GM18508 (cell line): ENCODE results near the gene TDRD12.
"Not testable (repeated sequence)": the region's sequence is repeated elsewhere in the genome, so short reads cannot be mapped to it uniquely, and the experiment has no call there.

Experiments used
- ATAC-seq: cut with Tn5 transposase; IDR thresholded peaks from one replicate; pipeline ENCODE4 v1.9.1; 2021; ENCODE audit warnings: moderate number of reproducible peaks; ENCODE audit not compliant: insufficient read depth, unreplicated experiment

Gene TDRD12

GRCh38 chr19:32744555-32745325, 25.2 kb downstream of the TDRD12 start:
- no peak for ATAC-seq

GRCh38 chr19:32745594-32746251, 26.2 kb downstream of the TDRD12 start:
- ATAC-seq: not testable (repeated sequence)

GRCh38 chr19:32746631-32747196, 27.1 kb downstream of the TDRD12 start:
- ATAC-seq: not testable (repeated sequence)

- ATAC-seq: no peak
These were observed 28.9 kb downstream of the TDRD12 start for GRCh38 chr19:32748497-32748896.

DNA sequence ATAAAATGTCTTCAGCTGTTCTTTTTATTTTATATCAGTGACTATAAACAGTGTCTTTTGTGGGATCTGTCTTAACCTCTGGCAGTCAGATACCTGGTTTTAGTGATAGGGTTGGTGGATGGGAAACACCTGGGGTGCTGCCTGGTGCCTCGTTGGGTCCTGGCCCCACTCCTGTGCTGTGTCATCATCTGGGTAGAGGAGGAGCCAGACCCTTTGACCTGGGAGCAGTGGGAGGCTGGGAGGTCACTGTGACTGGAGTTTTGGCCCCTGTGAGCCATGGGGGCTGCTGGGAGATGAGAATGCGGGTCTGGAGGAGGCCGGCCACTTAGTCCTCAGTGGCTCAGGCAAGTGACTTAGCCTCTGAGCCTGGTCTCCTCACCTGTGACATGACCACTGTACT, 29.4 kb downstream of the TDRD12 start:
- no peak for ATAC-seq

DNA sequence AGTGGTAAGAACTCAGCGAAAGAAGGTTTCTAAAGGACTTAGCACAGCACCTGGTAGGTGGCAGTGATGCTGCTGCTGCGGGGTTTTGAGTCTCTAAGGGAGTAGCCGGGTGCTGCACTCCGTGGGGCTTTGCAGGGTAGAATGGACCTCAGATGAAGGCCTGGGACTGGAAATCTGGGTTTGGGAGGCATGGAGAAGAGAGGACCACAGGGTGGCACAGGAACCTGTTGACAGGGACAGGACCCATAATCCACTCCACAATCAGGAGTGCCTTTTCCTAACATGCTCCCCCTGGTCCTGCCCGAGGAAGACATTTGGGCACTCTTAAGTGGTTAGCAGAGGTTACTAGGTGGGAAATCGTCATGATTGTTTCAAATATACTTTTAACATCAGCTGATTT, 29.8 kb downstream of the TDRD12 start:
- ATAC-seq: no peak

DNA sequence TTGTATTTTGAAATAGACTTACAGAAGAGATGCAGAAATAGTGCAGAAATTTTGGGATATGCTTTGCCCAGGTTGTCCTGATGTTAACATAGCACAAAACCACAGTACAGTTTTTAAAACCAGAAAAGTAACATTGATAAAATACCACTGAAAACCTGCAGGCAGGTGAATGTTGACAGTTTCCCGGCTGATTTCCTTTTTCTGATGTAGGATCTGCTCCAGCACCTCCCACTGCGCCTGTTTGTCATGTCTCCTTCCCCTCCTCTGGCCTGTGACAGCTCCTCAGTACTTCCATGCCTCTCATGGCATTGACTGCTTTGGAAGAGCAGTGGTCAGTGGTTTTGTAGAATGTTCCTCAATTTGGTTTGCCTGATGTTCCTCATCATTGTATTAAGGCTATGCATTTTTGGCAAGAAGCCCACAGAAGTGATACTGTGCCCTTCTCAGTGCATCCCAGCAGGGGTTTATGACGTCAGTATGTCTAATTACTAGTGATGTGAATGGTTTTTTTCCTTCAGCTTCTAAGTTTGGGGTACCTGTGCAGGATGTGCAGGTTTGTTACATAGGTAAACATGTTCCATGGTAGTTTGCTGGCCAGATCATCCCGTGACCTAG, 31.0 kb downstream of the TDRD12 start:
- no peak for ATAC-seq

- ATAC-seq: no peak
These were observed 31.5 kb downstream of the TDRD12 start for GRCh38 chr19:32751066-32751465.

DNA sequence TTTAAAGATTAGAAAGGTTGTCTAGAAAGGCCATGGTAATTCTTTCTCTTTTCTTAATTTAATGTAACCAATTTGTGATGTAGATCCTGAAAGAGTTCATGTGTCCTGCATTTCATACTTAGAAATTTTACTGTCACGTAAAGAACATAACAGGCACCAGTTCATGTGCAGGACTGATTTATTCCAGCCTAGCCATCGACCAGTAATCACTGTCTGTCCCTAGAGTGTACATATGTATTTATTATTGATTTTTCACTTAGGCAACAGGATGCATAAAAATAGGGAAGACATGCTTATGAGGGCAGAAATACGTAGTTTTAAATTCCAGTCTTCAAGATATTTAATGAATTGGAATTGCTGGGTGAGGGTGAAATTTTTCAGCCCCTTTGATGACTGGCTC, 37.6 kb downstream of the TDRD12 start:
- ATAC-seq: no peak

GRCh38 chr19:32765365-32765764, 45.8 kb downstream of the TDRD12 start:
- ATAC-seq: not testable (repeated sequence)

DNA sequence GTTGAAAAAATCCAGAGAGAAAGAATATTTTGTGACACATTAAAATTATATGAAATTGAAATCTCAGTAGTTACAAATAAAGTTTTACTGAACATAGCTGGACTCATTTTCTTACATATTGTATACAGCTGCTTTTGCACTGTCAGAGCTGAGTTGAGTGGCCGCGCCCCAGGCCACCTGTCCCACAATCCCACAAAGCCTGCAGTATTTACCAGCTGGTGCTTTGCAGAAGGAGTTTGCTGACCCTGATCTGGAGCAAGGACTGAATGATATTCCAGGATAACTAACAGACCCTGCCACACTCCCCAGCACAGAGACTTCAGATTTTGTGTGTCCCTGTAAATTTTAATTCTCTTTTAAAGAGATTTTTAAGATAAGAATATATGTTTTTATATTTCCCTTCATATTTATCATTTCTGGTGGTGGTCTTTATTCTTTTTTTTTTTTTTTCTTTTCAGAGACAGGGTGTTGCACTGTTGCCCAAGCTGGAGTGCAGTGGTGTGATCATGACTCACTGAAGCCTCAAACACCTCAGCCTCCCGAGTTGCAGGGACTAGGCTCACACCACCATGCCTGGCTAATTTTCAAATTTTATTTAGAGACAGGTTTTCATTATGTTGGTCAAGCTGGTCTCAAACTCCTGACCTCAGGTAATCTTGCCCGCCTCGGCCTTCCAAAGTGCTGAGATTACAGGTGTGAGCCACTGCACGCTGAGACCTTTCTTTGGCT, 48.5 kb downstream of the TDRD12 start:
- ATAC-seq: no peak

GRCh38 chr19:32771596-32771995, 52.0 kb downstream of the TDRD12 start:
- no peak for ATAC-seq

DNA sequence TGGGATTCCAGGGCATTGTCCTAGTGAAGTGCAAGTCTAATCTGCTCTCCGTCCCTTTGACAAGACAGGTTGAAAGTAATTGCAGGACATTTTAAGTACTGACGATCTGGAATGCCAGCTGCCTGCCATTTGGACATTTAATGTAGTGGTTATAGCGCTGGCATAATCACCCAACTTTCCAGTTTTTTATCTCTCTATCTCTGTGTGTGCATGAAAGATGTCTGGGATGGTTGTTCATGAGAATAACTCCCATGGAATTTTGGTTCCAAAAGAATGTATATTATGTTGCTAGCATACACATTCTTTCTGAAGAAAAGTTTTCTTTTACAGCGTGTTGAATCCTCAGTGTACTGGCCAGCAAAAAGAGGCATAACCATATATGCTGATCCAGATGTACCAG, 53.6 kb downstream of the TDRD12 start:
- ATAC-seq: no peak

GRCh38 chr19:32779082-32779481, 59.5 kb downstream of the TDRD12 start:
- ATAC-seq: no peak

DNA sequence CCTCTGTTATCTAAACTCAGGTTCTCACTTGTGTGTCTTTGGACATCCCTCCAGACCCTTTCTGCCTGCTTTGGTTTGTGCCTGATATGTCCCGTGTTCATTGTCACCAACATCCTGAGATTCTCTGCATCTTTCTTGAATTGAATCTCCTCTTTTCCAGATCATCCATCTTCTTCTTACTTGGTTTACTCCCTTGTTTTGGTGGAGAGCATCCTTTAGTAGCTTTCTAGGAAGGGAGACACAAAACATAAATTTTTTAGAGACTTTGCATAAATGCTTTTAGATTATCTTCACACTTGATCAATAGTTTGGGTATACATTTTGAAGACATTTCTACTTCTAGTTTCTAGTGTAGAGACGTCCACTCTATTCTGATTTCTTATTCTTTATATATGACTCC, 61.7 kb downstream of the TDRD12 start:
- no peak for ATAC-seq

DNA sequence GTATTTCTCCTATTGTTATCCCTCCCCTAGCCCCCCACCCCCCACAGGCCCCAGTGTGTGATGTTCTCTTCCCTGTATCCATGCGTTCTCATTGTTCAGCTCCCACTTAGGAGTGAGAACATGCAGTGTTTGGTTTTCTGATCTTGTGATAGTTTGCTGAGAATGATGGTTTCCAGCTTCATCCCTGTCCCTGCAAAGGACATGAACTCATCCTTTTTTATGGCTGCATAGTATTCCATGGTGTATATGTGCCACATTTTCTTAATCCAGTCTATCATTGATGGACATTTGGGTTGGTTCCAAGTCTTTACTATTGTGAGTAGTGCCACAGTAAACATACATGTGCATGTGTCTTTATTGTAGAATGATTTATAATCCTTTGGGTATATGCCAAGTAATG, 62.5 kb downstream of the TDRD12 start:
- ATAC-seq: not testable (repeated sequence)

GRCh38 chr19:32787161-32787813, 67.7 kb downstream of the TDRD12 start:
- ATAC-seq: not testable (repeated sequence)

GRCh38 chr19:32787895-32788294, 68.3 kb downstream of the TDRD12 start:
- ATAC-seq: not testable (repeated sequence)

- ATAC-seq: no peak
These were observed 69.9 kb downstream of the TDRD12 start for GRCh38 chr19:32789429-32789828.

GRCh38 chr19:32798201-32798600, 78.6 kb downstream of the TDRD12 start:
- no peak for ATAC-seq
